ENCODE data around the gene MEIOSIN. TPM values are rescaled to one million over a fixed set of nuclear protein-coding genes. Genes with fewer than 3 reads are reported as not detected.

Gene MEIOSIN
- total RNA-seq, 1 donor from 2014 or later: not detected

GRCh38 chr19:45791744-45792469 lies 58.7 kb downstream of the MEIOSIN start:
- H3K9me3 Mint-ChIP-seq (ENCODE audit: unreplicated experiment): no peaks in the 10 kb centered on the region
- no peaks in the 10 kb centered on the region for H3K27me3 Mint-ChIP-seq (ENCODE audit: unreplicated experiment)
- H3K4me1 Mint-ChIP-seq (ENCODE audit: unreplicated experiment): peaks cover 20% of the 10 kb centered on the region
- H3K27ac Mint-ChIP-seq (ENCODE audit: unreplicated experiment): peak overlapping the region; percentile 80
- peaks cover 16% of the 10 kb centered on the region for H3K36me3 Mint-ChIP-seq (ENCODE audit: unreplicated experiment)
- peak overlapping the region; percentile 91 for H3K4me3 Mint-ChIP-seq (ENCODE audit: unreplicated experiment)
- TF ChIP-seq CTCF (IDR thresholded peaks at IDR 0.05): no peak
- DNase-seq (ENCODE audit: extremely low spot score, unreplicated experiment): no peak

GRCh38 chr19:45792470-45793177 lies 59.4 kb downstream of the MEIOSIN start, which contains the start of gene DMWD:
TSS of gene DMWD (minus strand) at chr19:45792845. CDS start at chr19:45792756, 89 bp downstream.
- peaks cover 10% of the 10 kb centered on the region for H3K36me3 Mint-ChIP-seq (ENCODE audit: unreplicated experiment)
- TF ChIP-seq CTCF (IDR thresholded peaks at IDR 0.05): no peak
- H3K9me3 Mint-ChIP-seq (ENCODE audit: unreplicated experiment): no peaks in the 10 kb centered on the region
- no peaks in the 10 kb centered on the region for H3K27me3 Mint-ChIP-seq (ENCODE audit: unreplicated experiment)
- DNase-seq (ENCODE audit: extremely low spot score, unreplicated experiment): peak; percentile 100
- peaks cover 20% of the 10 kb centered on the region for H3K4me1 Mint-ChIP-seq (ENCODE audit: unreplicated experiment)
- peak within 1 kb of the TSS; percentile 91 for H3K4me3 Mint-ChIP-seq (ENCODE audit: unreplicated experiment)
- H3K27ac Mint-ChIP-seq (ENCODE audit: unreplicated experiment): peak within 1 kb of the TSS; percentile 90

- TF ChIP-seq CTCF (IDR thresholded peaks at IDR 0.05): no peak
- H3K27ac Mint-ChIP-seq (ENCODE audit: unreplicated experiment): peak overlapping the region; percentile 90
Measured at GRCh38 chr19:45793178-45793564, 59.9 kb downstream of the MEIOSIN start.

GRCh38 chr19:45793876-45794275 lies 60.6 kb downstream of the MEIOSIN start:
- no peak for TF ChIP-seq CTCF (IDR thresholded peaks at IDR 0.05)
- no peak for DNase-seq (ENCODE audit: extremely low spot score, unreplicated experiment)
- H3K27ac Mint-ChIP-seq (ENCODE audit: unreplicated experiment): peak overlapping the region; percentile 63
- H3K36me3 Mint-ChIP-seq (ENCODE audit: unreplicated experiment): peaks cover 6% of the 10 kb centered on the region
- no peaks in the 10 kb centered on the region for H3K9me3 Mint-ChIP-seq (ENCODE audit: unreplicated experiment)
- H3K4me3 Mint-ChIP-seq (ENCODE audit: unreplicated experiment): no peak overlapping the region
- H3K4me1 Mint-ChIP-seq (ENCODE audit: unreplicated experiment): peaks cover 26% of the 10 kb centered on the region
- no peaks in the 10 kb centered on the region for H3K27me3 Mint-ChIP-seq (ENCODE audit: unreplicated experiment)

More at GRCh38 chr19:45793178-45793564, 59.9 kb downstream of the MEIOSIN start:
- Mint-ChIP-seq H3K27me3 (ENCODE audit: unreplicated experiment) (no peaks in the 10 kb centered on the region), H3K4me3 (ENCODE audit: unreplicated experiment) (peak overlapping the region; percentile 33), H3K36me3 (ENCODE audit: unreplicated experiment) (peaks cover 7% of the 10 kb centered on the region), H3K4me1 (ENCODE audit: unreplicated experiment) (peaks cover 22% of the 10 kb centered on the region), H3K9me3 (ENCODE audit: unreplicated experiment) (no peaks in the 10 kb centered on the region)
- no peak for DNase-seq (ENCODE audit: extremely low spot score, unreplicated experiment)

- H3K4me1 Mint-ChIP-seq (ENCODE audit: unreplicated experiment): peaks cover 30% of the 10 kb centered on the region
- no peaks in the 10 kb centered on the region for H3K36me3 Mint-ChIP-seq (ENCODE audit: unreplicated experiment)
- no peak overlapping the region for H3K27ac Mint-ChIP-seq (ENCODE audit: unreplicated experiment)
Measured at GRCh38 chr19:45794627-45795026, 61.4 kb downstream of the MEIOSIN start.

More at GRCh38 chr19:45794627-45795026, 61.4 kb downstream of the MEIOSIN start:
- no peak for TF ChIP-seq CTCF (IDR thresholded peaks at IDR 0.05)
- Mint-ChIP-seq H3K9me3 (ENCODE audit: unreplicated experiment) (no peaks in the 10 kb centered on the region), H3K4me3 (ENCODE audit: unreplicated experiment) (no peak overlapping the region), H3K27me3 (ENCODE audit: unreplicated experiment) (no peaks in the 10 kb centered on the region)
- DNase-seq (ENCODE audit: extremely low spot score, unreplicated experiment): no peak
